Measurements from ENCODE around the gene CD24. TPM values are rescaled to one million over a fixed set of nuclear protein-coding genes. Genes with fewer than 3 reads are reported as not detected.
A peak's percentile ranks its signal among the peaks of the same experiment; 100 is the strongest.

The CD24 gene
- total RNA-seq, 1 donor from 2014 or later, result 63.6 TPM

DNA sequence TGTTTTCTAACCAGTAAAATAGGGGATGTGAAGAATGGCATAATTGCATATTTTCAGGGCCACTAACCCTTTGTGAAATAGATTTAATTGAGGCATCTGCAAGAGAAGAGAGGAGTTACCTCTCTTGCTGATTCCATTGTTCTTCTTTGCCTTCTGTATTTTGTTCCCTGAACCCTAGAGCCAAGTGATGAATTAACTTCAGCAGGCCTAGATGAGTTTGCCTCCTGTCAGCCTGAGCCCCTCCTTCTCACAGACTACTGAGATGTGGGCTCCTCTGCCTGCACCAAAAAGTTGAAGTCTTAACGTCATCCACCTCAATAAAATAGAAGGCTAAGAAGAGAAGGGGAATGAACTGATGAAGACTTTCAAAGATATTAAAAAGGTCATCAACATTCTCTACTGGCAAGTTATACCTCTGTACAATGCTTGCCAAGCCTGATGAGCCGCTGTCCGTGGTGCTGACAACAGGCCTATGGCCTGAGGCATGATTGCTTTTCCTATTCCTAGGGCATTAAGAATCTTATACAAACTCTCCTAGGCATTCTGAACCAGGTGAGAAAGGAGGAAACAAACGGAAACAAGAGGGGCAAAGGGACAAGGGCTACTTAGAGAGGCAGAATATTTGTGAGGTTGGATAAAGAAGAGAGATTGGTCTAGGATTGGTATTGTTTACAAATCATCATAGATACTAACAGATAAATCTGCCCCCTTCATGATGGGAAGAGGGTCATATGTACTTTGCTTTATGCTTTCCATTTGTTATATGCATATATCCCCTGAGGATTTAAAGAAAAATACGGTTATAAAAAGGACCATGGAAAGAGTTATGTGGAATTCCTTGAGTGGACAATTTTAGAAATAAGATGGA, 46.8 kb downstream of the CD24 start:
- TF ChIP-seq CTCF (IDR thresholded peaks at IDR 0.05), result no peak
- intact Hi-C loops (cut with DNase I), result no loop called here
- H3K36me3 ChIP-seq, result no peaks in the 10 kb centered on the region
- H3K4me1 ChIP-seq, result no peaks in the 10 kb centered on the region
- no peak overlapping the region for H3K4me3 ChIP-seq
- H3K27me3 ChIP-seq, result no peaks in the 10 kb centered on the region
- ATAC-seq, result peak; percentile 55
- H3K27ac ChIP-seq, result no peak overlapping the region
- H3K9me3 ChIP-seq, result no peaks in the 10 kb centered on the region
- DNase-seq, result peak; percentile 72

- Histone ChIP-seq H3K27me3 (no peaks in the 10 kb centered on the region), H3K4me1 (no peaks in the 10 kb centered on the region), H3K36me3 (no peaks in the 10 kb centered on the region), H3K9me3 (no peaks in the 10 kb centered on the region), H3K4me3 (no peak overlapping the region), H3K27ac (no peak overlapping the region)
- no peak for ATAC-seq
- intact Hi-C loops (cut with DNase I), result no loop called here
- no peak for TF ChIP-seq CTCF (IDR thresholded peaks at IDR 0.05)
- no peak for DNase-seq
Observed at GRCh38 chr6:106925948-106926347, 48.6 kb downstream of the CD24 start.

- no peak for DNase-seq
- no peaks in the 10 kb centered on the region for H3K36me3 ChIP-seq
- H3K27ac ChIP-seq, result no peak overlapping the region
- no peaks in the 10 kb centered on the region for H3K4me1 ChIP-seq
- H3K9me3 ChIP-seq, result no peaks in the 10 kb centered on the region
- H3K4me3 ChIP-seq, result no peak overlapping the region
- ATAC-seq, result no peak
- intact Hi-C loops (cut with DNase I), result no loop called here
- no peaks in the 10 kb centered on the region for H3K27me3 ChIP-seq
- no peak for TF ChIP-seq CTCF (IDR thresholded peaks at IDR 0.05)
Observed at GRCh38 chr6:106924694-106925523, 49.6 kb downstream of the CD24 start.

GRCh38 chr6:106922626-106923025, 51.9 kb downstream of the CD24 start:
- TF ChIP-seq CTCF (IDR thresholded peaks at IDR 0.05), result no peak
- ATAC-seq, result no peak

More at GRCh38 chr6:106922626-106923025, 51.9 kb downstream of the CD24 start:
- no peaks in the 10 kb centered on the region for H3K27me3 ChIP-seq
- H3K36me3 ChIP-seq, result no peaks in the 10 kb centered on the region
- no peak for DNase-seq
- H3K4me3 ChIP-seq, result no peak overlapping the region
- no peaks in the 10 kb centered on the region for H3K9me3 ChIP-seq
- H3K27ac ChIP-seq, result no peak overlapping the region
- intact Hi-C loops (cut with DNase I), result no loop called here
- no peaks in the 10 kb centered on the region for H3K4me1 ChIP-seq

Other genes with a start within 250 kb of the CD24 start
- 15.1 TPM for gene MTRES1, start 53.5 kb upstream of the CD24 start, total RNA-seq
- 3.8 TPM for gene BEND3, start 140.8 kb upstream of the CD24 start, total RNA-seq